Smooth muscle cell (in vitro differentiated cells): ENCODE measurements around the gene BIN2. TPM values are rescaled to one million over a fixed set of nuclear protein-coding genes. Genes with fewer than 3 reads are reported as not detected.

Experiments used
- DNase-seq: peaks from one replicate; lab custom pipeline; 2025; ENCODE audit not compliant: unreplicated experiment; lab: John Stamatoyannopoulos, UW
- H2AFZ ChIP-seq: fragments of 200-600 bp; sonication (generic); 2 replicates; pipeline ENCODE4 v1.6.0; 2016; ENCODE audit warnings: antibody characterized with exemption, low read depth, mild to moderate bottlenecking
- H3F3A ChIP-seq: fragments of 200-600 bp; sonication (generic); 2 replicates; pipeline ENCODE4 v1.6.0; 2017; ENCODE audit warnings: antibody characterized with exemption, low read depth
- H3K27ac ChIP-seq: fragments of 200-600 bp; sonication (generic); 2 replicates; pipeline ENCODE4 v1.5.1; 2016; ENCODE audit warnings: low read depth, mild to moderate bottlenecking
- H3K27me3 ChIP-seq: fragments of 200-600 bp; sonication (generic); 2 replicates; pipeline ENCODE4 v1.6.1; 2016; ENCODE audit warnings: low read depth, mild to moderate bottlenecking
- H3K36me3 ChIP-seq: fragments of 200-600 bp; sonication (generic); 2 replicates; pipeline ENCODE4 v1.5.1; 2016; ENCODE audit warnings: low read depth
- H3K4me1 ChIP-seq: fragments of 200-600 bp; sonication (generic); 2 replicates; pipeline ENCODE4 v1.5.1; 2016; ENCODE audit warnings: low read depth
- H3K4me2 ChIP-seq: fragments of 200-600 bp; sonication (generic); 2 replicates; pipeline ENCODE4 v1.6.0; 2016; ENCODE audit warnings: mild to moderate bottlenecking
- H3K4me3 ChIP-seq: fragments of 200-600 bp; sonication (generic); 2 replicates; pipeline ENCODE4 v1.5.1; 2016; ENCODE audit warnings: mild to moderate bottlenecking
- H3K79me2 ChIP-seq: fragments of 200-600 bp; sonication (generic); 2 replicates; pipeline ENCODE4 v1.6.0; 2016; ENCODE audit warnings: low read depth, mild to moderate bottlenecking
- H3K9ac ChIP-seq: fragments of 200-600 bp; sonication (generic); 2 replicates; pipeline ENCODE4 v1.6.0; 2016; ENCODE audit warnings: low read depth
- H3K9me3 ChIP-seq: fragments of 200-600 bp; sonication (generic); replicated peaks from 2 replicates; pipeline ENCODE4 v1.5.1; 2016; ENCODE audit warnings: low read depth
- H4K20me1 ChIP-seq: fragments of 200-600 bp; sonication (generic); 2 replicates; pipeline ENCODE4 v1.6.0; 2016; ENCODE audit warnings: low read depth
- CTCF ChIP-seq: fragments of 200-600 bp; sonication (generic); IDR thresholded peaks from 2 replicates; pipeline ENCODE4 v1.5.1; 2017; ENCODE audit warnings: borderline replicate concordance, mild to moderate bottlenecking, antibody characterized with exemption; ENCODE audit not compliant: insufficient read depth, poor library complexity, severe bottlenecking
- WGBS: methylation state at CpG from one replicate; pipeline ENCODE4 v1.1.7; 2016; ENCODE audit warnings: low lambda C conversion rate; 5-methylcytosine and 5-hydroxymethylcytosine counted together
- polyA plus RNA-seq: library from polyadenylated mRNA; unstranded; fragments of >200 nt; fragmentation: Nextera tagmentation; extraction: Ambion mirVana; gene quantifications from 2 replicates; pipeline ENCODE4 v1.2.1, GENCODE V29; 2016
- total RNA-seq: library from RNA; depleted of rRNA; stranded (reverse); fragments of >200 nt; gene quantifications from 2 replicates; pipeline ENCODE4 v1.2.3, GENCODE V29; 2014

BIN2 gene
- total and polyA plus RNA-seq, 2 experiments from 2014 or later, result not detected

GRCh38 chr12:51238037-51238509 lies 85.9 kb downstream of the BIN2 start:
- H2AFZ ChIP-seq, result peak overlapping the region; percentile 61
- WGBS, result 31% methylated on average over 10 of the region's 10 CpGs
- H3K9me3 ChIP-seq, result no peaks in the 10 kb centered on the region
- H3K9ac ChIP-seq, result peak overlapping the region; percentile 100
- H3K79me2 ChIP-seq, result peaks cover 14% of the 10 kb centered on the region
- no peak for TF ChIP-seq CTCF
- no peaks in the 10 kb centered on the region for H3K27me3 ChIP-seq
- H3K4me1 ChIP-seq, result peaks cover 5% of the 10 kb centered on the region
- peak overlapping the region; percentile 99 for H3K4me2 ChIP-seq
- peak overlapping the region; percentile 100 for H3K27ac ChIP-seq
- no peaks in the 10 kb centered on the region for H4K20me1 ChIP-seq
- no peak for DNase-seq
- H3K4me3 ChIP-seq, result peak overlapping the region; percentile 98
- H3K36me3 ChIP-seq, result no peaks in the 10 kb centered on the region
- peaks cover 3% of the 10 kb centered on the region for H3F3A ChIP-seq

GRCh38 chr12:51234530-51234929 lies 89.4 kb downstream of the BIN2 start:
- no peak overlapping the region for H3K27ac ChIP-seq
- no peaks in the 10 kb centered on the region for H4K20me1 ChIP-seq
- no peak for TF ChIP-seq CTCF
- H3F3A ChIP-seq, result no peaks in the 10 kb centered on the region
- H3K4me3 ChIP-seq, result no peak overlapping the region
- peaks cover 5% of the 10 kb centered on the region for H3K4me1 ChIP-seq
- no peaks in the 10 kb centered on the region for H3K27me3 ChIP-seq
- H3K79me2 ChIP-seq, result peaks cover 3% of the 10 kb centered on the region
- no peak overlapping the region for H2AFZ ChIP-seq
- H3K9ac ChIP-seq, result no peak overlapping the region
- no peaks in the 10 kb centered on the region for H3K9me3 ChIP-seq
- no peaks in the 10 kb centered on the region for H3K36me3 ChIP-seq
- no peak for DNase-seq
- WGBS, result 93% methylated on average over 5 of the region's 5 CpGs
- no peak overlapping the region for H3K4me2 ChIP-seq

GRCh38 chr12:51232642-51233041 lies 91.3 kb downstream of the BIN2 start:
- Histone ChIP-seq H3K4me3 (no peak overlapping the region), H2AFZ (no peak overlapping the region), H3K79me2 (no peaks in the 10 kb centered on the region), H3K4me1 (no peaks in the 10 kb centered on the region), H3F3A (no peaks in the 10 kb centered on the region), H3K9me3 (no peaks in the 10 kb centered on the region), H3K27me3 (no peaks in the 10 kb centered on the region), H3K27ac (no peak overlapping the region), H4K20me1 (no peaks in the 10 kb centered on the region), H3K9ac (no peak overlapping the region), H3K4me2 (no peak overlapping the region), H3K36me3 (no peaks in the 10 kb centered on the region)
- DNase-seq, result no peak
- no peak for TF ChIP-seq CTCF

Other genes starting within 250 kb of the BIN2 start
- gene CSRNP2, start 240.6 kb downstream of the BIN2 start, total RNA-seq, result 33.8 and 37.2 TPM in 2 replicates
- 26.3 and 27.2 TPM in 2 replicates for gene CSRNP2, start 240.6 kb downstream of the BIN2 start, polyA plus RNA-seq
- 12.4 and 13.4 TPM in 2 replicates for gene TFCP2, start 151.0 kb downstream of the BIN2 start, total RNA-seq
- 8.8 and 16.2 TPM in 2 replicates for gene TFCP2, start 151.0 kb downstream of the BIN2 start, polyA plus RNA-seq
- gene POU6F1, start 106.1 kb downstream of the BIN2 start, total RNA-seq, result 4.2 and 4.6 TPM in 2 replicates
- gene POU6F1, start 106.1 kb downstream of the BIN2 start, polyA plus RNA-seq, result 7.6 and 7.9 TPM in 2 replicates
- gene DAZAP2, start 85.3 kb downstream of the BIN2 start, total RNA-seq, result 166 and 202 TPM in 2 replicates
- gene DAZAP2, start 85.3 kb downstream of the BIN2 start, polyA plus RNA-seq, result 208 and 216 TPM in 2 replicates
- 9.0 and 11.7 TPM in 2 replicates for gene SMAGP, start 53.8 kb downstream of the BIN2 start, total RNA-seq
- 6.8 and 7.0 TPM in 2 replicates for gene SMAGP, start 53.8 kb downstream of the BIN2 start, polyA plus RNA-seq
- not detected in 2 replicates for gene CELA1, start 22.5 kb upstream of the BIN2 start, total RNA-seq
- gene CELA1, start 22.5 kb upstream of the BIN2 start, polyA plus RNA-seq, result not detected in 2 replicates
- 38.5 and 55.6 TPM in 2 replicates for gene GALNT6, start 67.2 kb upstream of the BIN2 start, total RNA-seq
- 7.8 and 31.2 TPM in 2 replicates for gene GALNT6, start 67.2 kb upstream of the BIN2 start, polyA plus RNA-seq
- 2.2 and 5.2 TPM in 2 replicates for gene SLC4A8, start 100.7 kb upstream of the BIN2 start, total RNA-seq
- 1.00 and 1.3 TPM in 2 replicates for gene SLC4A8, start 100.7 kb upstream of the BIN2 start, polyA plus RNA-seq